NOMO-1 treated with DMSO at 0.1 percent for 48 hours (cell line): ENCODE results near the gene SURF6.
"Not testable (repeated sequence)": the region's sequence is repeated elsewhere in the genome, so short reads cannot be mapped to it uniquely, and the experiment has no call there.

Source experiments
- DNase-seq: peaks from one replicate; lab custom pipeline; 2025; ENCODE audit not compliant: unreplicated experiment; lab: John Stamatoyannopoulos, UW

Gene SURF6

DNA sequence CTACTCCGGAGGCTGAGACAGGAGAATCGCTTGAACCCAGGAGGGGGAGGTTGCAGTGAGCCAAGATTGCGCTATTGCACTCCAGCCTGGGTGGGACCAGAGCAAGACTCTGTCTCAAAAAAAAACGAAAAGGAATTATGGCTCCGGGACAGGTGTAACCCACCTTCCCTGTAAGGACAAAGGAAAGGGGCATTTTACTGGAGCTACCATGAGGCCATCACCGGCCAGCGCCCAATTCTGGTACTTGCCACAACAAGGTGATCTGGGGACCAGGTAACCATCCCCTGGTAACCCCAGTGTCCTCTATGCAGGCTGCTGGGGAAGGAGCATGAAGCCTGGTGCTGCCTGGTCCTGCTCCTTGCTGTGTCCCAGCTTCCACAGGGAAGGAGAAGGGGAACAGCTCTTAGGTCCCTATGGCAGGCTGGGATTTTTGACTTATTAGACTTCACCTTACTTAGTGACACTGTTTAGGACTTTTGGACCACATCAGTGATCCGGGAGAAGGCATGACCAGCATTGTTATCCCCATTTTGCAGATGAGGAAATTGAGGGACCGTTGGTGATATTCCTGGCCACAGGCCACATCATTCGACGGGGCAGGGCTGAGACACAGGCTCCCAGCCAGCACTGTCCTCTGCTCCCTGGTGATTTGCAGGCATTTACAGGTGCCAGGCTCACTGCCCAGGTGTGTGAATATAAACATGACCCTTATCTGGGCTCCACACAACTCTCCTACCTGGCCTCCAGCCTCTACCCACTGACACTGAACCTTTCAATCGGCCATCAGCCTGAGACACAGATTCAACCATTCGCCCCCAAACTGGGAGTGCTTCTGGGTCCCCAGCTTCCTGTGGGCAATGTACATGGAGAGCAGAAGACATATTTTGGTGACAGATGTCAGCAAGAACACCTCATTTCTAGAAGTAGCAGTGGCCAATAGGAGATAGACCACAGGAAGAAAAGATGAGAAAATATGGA is 34.4 kb downstream of the SURF6 start:
- no peak for DNase-seq

DNA sequence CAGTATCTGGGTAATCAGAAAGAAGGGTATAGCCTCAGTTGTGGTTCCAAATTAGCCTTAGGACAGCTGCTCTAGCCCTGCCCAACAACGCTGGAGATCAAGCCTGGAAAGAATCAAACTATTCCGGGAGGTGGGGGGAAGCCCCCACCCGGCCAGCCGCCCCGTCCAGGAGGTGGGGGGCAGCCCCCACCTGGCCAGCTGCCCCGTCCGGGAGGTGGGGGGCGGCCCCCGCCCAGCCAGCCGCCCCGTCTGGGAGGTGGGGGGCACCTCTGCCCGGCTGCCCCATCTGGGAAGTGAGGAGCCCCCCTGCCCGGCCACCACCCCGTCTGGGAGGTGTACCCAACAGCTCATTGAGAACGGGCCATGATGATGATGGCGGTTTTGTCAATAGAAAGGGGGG is 36.0 kb downstream of the SURF6 start:
- DNase-seq, result not testable (repeated sequence)

DNA sequence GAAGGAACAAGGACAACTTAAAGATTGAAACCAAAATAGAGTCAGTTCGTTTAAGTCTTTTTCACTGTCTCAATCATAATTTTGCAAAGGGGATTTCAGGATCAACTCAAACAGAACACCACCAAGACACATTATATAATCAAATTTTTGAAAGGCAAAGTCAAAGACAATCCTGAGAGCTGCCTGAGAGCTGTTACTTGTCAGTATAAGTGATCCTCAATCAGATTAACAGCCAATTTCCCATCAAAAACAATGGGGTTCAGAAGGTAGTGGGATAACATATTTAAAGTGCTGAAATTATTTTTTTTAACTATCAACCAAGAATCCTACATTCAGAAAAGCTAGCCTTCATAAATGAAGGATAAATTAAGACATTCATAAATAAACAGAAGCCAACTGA is 41.7 kb downstream of the SURF6 start:
- no peak for DNase-seq

DNA sequence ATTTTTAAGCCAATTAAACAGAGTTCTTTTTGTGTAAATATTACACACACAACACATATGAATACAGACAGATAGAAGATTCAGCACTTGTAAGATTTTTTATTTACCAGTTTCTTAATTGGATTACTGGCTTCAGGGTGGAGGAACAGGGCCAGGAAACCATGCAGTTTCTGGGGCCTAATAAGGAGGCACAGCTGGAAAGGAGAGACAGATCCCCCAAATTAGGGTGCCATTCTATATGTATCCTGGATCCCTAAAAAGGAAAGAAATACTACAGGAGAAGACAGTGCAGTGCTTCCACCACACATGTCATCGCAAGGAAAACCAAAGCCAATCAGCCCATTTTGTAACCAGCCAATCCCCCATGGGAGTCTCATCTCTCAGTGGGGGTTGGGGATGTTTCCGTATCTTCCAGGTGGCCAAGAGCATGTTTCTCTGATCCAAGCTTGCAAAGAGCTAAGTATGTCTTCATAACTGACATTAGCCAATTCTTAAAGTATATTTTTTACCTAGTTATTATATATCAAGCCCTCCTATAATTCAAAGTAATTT is 45.2 kb downstream of the SURF6 start:
- no peak for DNase-seq

DNA sequence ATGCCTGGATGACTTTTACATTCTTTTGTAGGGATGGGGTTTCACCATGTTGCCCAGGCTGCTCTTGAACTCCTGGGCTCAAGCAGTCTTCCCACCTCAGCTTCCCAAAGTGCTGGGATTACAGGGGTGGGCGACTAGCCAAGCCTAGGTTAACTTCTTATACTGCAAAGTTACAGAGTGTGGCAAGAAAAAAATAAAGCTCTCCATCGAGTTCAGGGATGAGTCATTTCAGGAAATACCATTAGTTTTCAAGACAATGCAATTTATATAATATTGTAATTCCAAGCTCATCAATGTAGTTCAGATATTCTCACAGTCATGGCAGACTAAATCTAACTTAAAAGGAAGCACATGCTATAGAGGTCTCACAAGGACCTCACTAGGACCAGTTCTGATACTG is 49.5 kb downstream of the SURF6 start:
- DNase-seq, result no peak

DNA sequence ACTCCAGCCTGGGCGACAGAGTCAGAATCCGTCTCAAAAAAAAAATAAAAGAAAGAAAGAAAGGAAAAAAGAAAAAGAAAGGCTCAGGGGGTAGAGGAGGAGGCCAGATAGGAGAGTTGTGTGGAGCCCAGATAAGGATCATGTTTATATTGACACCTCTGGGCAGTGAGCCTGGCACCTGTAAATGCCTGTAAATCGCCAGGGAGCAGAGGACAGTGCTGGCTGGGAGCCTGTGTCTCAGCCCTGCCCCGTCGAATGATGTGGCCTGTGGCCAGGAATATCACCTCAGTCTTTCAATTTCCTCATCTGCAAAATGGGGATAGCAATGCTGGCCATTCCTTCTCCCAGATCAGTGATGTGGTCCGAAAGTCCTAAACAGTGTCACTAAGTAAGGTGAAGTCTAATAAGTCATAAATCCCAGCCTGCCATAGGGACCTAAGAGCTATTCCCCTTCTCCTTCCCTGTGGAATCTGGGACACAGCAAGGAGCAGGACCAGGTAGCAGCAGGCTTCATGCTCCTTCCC is 50.7 kb downstream of the SURF6 start:
- no peak for DNase-seq

DNA sequence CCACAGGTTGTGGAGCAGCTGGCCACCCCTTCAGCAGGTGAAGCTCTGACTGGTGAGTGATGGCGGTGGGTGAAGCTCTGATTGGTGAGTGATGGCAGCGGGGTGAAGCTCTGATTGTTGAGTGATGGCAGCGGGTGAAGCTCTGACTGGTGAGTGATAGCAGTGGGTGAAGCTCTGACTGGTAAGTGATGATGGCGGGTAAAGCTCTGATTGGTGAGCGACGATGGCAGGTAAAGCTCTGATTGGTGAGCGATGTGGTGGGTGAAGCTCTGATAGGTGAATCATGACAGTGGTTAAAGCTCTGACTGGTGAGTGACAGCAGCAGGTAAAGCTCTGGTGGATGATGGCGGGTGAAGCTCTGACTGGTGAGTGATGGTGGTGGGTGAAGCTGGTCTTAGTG is 51.6 kb downstream of the SURF6 start:
- DNase-seq, result no peak

DNA sequence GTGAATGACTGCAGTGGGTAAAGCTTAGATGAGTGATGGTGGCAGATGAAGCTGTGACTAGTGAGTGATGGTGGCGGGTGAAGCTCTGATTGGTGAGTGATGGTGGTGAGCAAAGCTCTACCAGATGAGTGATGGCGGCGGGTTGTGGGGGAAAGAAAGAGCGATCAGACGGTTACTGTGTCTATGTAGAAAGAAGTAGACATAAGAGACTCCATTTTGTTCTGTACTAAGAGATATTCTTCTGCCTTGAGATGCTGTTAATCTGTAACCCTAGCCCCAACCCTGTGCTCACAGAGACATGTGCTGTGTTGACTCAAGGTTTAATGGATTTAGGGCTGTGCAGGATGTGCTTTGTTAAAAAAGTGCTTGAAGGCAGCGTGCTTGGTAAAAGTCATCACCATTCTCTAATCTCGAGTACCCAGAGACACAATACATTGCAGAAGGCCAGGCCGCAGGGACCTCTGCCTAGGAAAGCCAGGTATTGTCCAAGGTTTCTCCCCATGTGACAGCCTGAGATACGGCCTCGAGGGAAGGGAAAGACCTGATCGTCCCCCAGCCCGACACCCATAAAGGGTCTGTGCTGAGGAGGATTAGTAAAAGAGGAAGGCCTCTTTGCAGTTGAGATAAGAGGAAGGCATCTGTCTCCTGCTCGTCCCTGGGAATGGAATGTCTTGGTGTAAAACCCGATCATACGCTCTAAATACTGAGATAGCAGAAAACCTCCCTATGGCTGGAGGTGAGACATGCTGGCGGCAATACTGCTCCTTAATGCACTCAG is 52.5 kb downstream of the SURF6 start:
- DNase-seq, result not testable (repeated sequence)

DNA sequence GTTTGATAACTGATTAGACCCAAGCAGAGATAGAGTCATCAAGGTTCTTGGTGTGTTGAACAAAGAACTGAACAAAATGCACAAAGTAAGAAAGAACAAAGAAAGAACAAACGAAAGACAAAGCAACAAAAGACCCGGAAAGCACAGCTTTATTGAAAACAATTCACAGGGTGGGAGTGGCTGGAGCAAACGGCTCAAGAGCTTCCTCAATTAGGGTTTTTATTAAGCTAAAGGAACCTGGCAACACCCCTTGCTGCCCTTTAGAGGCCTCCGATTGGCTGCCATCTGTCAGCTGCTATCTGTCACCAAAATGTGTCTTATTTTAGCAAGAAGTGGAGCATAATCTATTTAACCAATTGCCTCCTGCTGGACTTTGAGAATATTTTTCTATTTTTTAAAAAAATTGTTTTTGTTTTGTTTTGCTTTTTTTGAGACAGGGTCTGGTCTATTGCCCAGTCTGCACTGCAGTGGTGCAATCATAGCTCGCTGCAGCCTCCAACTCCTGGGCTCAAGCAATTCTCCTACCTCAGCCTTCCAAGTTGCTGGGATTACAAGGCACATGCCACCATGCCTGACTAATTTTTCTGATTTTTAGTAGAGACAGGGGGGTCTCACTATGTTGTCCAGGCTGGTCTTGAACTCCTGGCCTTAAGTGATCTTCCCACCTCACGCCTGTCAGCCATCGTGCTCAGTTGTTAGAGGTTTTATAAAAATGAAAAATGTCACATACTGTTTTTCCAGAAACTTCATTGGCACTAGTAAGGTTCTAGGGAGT is 53.3 kb downstream of the SURF6 start:
- DNase-seq, result peak; percentile 44

DNA sequence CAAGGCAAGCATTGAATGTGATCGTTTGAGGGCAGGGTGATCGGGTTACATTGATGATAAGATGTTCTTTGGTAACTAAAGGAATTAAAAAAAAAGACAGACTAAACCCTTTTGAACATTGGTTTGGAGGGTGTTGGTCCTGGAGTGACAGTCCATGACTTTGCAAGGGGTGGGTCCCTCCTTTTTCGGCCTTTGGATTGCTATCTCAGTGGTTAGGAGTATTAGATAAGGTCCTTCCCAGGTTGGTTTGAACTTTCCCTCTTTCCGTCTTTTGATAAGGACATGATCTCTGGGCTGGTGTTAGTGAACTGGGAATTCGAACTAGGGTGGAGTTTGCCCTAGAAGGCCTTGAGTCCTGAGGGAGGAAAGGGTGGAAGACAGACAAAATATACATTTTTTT is 55.6 kb downstream of the SURF6 start:
- no peak for DNase-seq
